Bladder microvascular endothelial cell (primary cell): ENCODE measurements around the gene SDK2. TPM values are rescaled to one million over a fixed set of nuclear protein-coding genes. Genes with fewer than 3 reads are reported as not detected.

Experiments used
- total RNA-seq: library from RNA; depleted of rRNA; stranded (reverse); fragments of >200 nt; gene quantifications from 2 replicates; pipeline ENCODE4 v1.2.3, GENCODE V29; 2014

The SDK2 gene
- total RNA-seq = not detected in 2 replicates

GRCh38 chr17:73644145-73645049 lies at the start of gene SDK2:
Gene SDK2 (minus strand): TSS chr17:73644445. CDS start chr17:73644088, 357 bp downstream.

GRCh38 chr17:73311781-73312641 lies 332.2 kb downstream of the SDK2 start, which contains the start of gene CDC42EP4:
Gene CDC42EP4 (minus strand): TSS chr17:73312001. CDS start chr17:73286500, 25,501 bp downstream.

